Body of pancreas (tissue), 4 donors: ENCODE measurements around the gene TSSC4. TPM values are rescaled to one million over a fixed set of nuclear protein-coding genes. Genes with fewer than 3 reads are reported as not detected.
A peak's percentile ranks its signal among the peaks of the same experiment; 100 is the strongest.

Experiments
- ATAC-seq: fragments of 150-250 bp; one replicate; pipeline ENCODE4 v1.9.1; 2016
- DNase-seq, 4 donors: peaks; one replicate each; pipeline ENCODE4 v3.0.0-alpha.2; 2019
- H3K27ac ChIP-seq, 4 donors: fragments of 200-600 bp; sonication (generic); 1 replicate in 3 of 4; 2 replicates in 1 of 4; pipeline versions ENCODE4 v1.5.1 to v1.6.1; 2016 to 2019; ENCODE audit warnings: mild to moderate bottlenecking in 1 of 4, mixed read lengths in 1 of 4, moderate library complexity in 1 of 4
- H3K27me3 ChIP-seq, 2 donors: fragments of 200-600 bp; sonication (generic); one replicate each; pipeline ENCODE4 v1.6.0; 2016; ENCODE audit warnings: mild to moderate bottlenecking in 1 of 2
- H3K36me3 ChIP-seq, 2 donors: fragments of 200-600 bp; sonication (generic); replicated peaks in 1 of 2; 2 replicates each; pipeline ENCODE4 v1.5.1; 2016; ENCODE audit warnings: low read depth in 2 of 2; ENCODE audit not compliant: insufficient read depth in 1 of 2
- H3K4me1 ChIP-seq: fragments of 200-600 bp; sonication (generic); one replicate; pipeline ENCODE4 v1.6.0; 2016
- H3K4me3 ChIP-seq, 2 donors: fragments of 200-600 bp; sonication (generic); 1 replicate in 1 of 2; 2 replicates in 1 of 2; pipeline ENCODE4 v1.5.1; 2016 to 2019
- H3K9me3 ChIP-seq, 3 donors: fragments of 200-600 bp; sonication (generic); 1 replicate in 2 of 3; 2 replicates in 1 of 3; pipeline ENCODE4 v1.5.1; 2016
- POLR2A ChIP-seq, 3 donors: fragments of 450-650 bp; IDR thresholded peaks; one replicate each; pipeline ENCODE4 v1.6.1; 2016; ENCODE audit warnings: antibody characterized with exemption in 3 of 3, mild to moderate bottlenecking in 2 of 3
- WGBS, 2 donors: methylation state at CpG; one replicate each; pipeline ENCODE4 v1.1.5; 2017; 5-methylcytosine and 5-hydroxymethylcytosine counted together
- intact Hi-C: fragments of 100-400 bp; cut with DNase I; formaldehyde crosslinking; loops from one replicate; pipeline ENCODE4 v1.15.1; 2023
- total RNA-seq, 2 donors: library from RNA; depleted of rRNA; stranded (reverse); fragments of >200 nt; gene quantifications; one replicate each; pipeline ENCODE4 v1.1.0, GENCODE V29; 2016
- TF ChIP-seq, protein P1 (sequence below), 7 experiments: fragments of 450-650 bp in 4 of 7; fragments of 200-600 bp in 3 of 7; sonication (generic) in 3 of 7; IDR thresholded peaks; one replicate each; pipeline ENCODE4 v1.5.1; 2016 to 2019; ENCODE audit warnings: antibody characterized with exemption in 7 of 7

The TSSC4 gene
- total RNA-seq, 2 donors from 2014 or later = 21.5 to 25.7 TPM

- intact Hi-C loops = no loop called here
- 78 to 87% methylated on average over 8 to 10 of the region's 10 CpGs for whole genome bisulfite sequencing, 2 donors
- H3K36me3 ChIP-seq = no peaks in the 10 kb centered on the region
- TF ChIP-seq, protein P1, sequence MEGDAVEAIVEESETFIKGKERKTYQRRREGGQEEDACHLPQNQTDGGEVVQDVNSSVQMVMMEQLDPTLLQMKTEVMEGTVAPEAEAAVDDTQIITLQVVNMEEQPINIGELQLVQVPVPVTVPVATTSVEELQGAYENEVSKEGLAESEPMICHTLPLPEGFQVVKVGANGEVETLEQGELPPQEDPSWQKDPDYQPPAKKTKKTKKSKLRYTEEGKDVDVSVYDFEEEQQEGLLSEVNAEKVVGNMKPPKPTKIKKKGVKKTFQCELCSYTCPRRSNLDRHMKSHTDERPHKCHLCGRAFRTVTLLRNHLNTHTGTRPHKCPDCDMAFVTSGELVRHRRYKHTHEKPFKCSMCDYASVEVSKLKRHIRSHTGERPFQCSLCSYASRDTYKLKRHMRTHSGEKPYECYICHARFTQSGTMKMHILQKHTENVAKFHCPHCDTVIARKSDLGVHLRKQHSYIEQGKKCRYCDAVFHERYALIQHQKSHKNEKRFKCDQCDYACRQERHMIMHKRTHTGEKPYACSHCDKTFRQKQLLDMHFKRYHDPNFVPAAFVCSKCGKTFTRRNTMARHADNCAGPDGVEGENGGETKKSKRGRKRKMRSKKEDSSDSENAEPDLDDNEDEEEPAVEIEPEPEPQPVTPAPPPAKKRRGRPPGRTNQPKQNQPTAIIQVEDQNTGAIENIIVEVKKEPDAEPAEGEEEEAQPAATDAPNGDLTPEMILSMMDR (IDR thresholded peaks at IDR 0.05) = no peak
- no peak for TF ChIP-seq POLR2A (IDR thresholded peaks at IDR 0.05)
- ATAC-seq (no peak), DNase-seq (peak in 1 of 4 donors; percentile 9)
- peaks cover 4% of the 10 kb centered on the region for H3K4me1 ChIP-seq
- H3K27me3 ChIP-seq = no peaks in the 10 kb centered on the region
- H3K27ac ChIP-seq = no peak overlapping the region
- no peak overlapping the region for H3K4me3 ChIP-seq
- H3K9me3 ChIP-seq = no peaks in the 10 kb centered on the region
Measured at GRCh38 chr11:2436013-2436520, 35.5 kb downstream of the TSSC4 start.

DNA sequence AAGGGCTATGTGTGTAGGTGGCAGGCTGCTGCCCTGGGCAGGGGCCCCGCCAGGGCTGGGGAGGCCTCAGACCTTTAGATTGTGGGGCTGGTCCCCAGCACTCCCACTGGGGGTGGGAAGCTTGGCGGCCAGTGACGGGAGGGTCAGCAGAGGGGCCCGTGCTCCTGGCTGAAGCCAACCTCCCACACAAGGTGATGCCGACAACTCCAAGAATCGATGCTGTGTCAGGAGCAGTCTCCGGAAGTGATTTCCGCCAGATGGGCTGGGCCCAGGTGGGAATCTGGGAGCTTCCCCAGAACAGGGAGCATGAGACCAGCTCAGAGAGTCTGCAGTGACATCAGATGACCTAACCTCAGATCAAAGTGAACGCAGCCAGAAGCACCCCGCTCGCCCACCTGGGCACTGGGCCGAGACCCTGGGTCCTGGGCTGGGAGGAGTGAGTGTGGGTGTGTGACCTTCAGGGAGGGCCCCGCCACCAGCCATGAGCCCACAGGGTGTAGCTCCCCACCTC, 36.0 kb downstream of the TSSC4 start:
- no peak for TF ChIP-seq POLR2A (IDR thresholded peaks at IDR 0.05)
- TF ChIP-seq, protein P1 (IDR thresholded peaks at IDR 0.05) = no peak
- 85 to 100% methylated on average over 1 to 10 of the region's 13 CpGs for WGBS, 2 donors
- H3K4me3 ChIP-seq = no peak overlapping the region
- H3K9me3 ChIP-seq = no peaks in the 10 kb centered on the region
- H3K27me3 ChIP-seq = no peaks in the 10 kb centered on the region
- H3K4me1 ChIP-seq = peaks cover 9% of the 10 kb centered on the region
- DNase-seq (no peak), ATAC-seq (no peak)
- H3K27ac ChIP-seq = no peak overlapping the region
- H3K36me3 ChIP-seq = no peaks in the 10 kb centered on the region
- intact Hi-C loops = no loop called here

- no peaks in the 10 kb centered on the region for H3K27me3 ChIP-seq
- peaks cover 10% of the 10 kb centered on the region for H3K4me1 ChIP-seq
- intact Hi-C loops = no loop called here
- no peaks in the 10 kb centered on the region for H3K36me3 ChIP-seq
- TF ChIP-seq, protein P1 (IDR thresholded peaks at IDR 0.05) = no peak
- TF ChIP-seq POLR2A (IDR thresholded peaks at IDR 0.05) = no peak
- no peaks in the 10 kb centered on the region for H3K9me3 ChIP-seq
- DNase-seq (no peak), ATAC-seq (no peak)
- H3K4me3 ChIP-seq = no peak overlapping the region
- WGBS, 2 donors = 87 to 91% methylated on average over 3 to 4 of the region's 4 CpGs
- H3K27ac ChIP-seq = no peak overlapping the region
Measured at GRCh38 chr11:2437516-2437915, 37.0 kb downstream of the TSSC4 start.

DNA sequence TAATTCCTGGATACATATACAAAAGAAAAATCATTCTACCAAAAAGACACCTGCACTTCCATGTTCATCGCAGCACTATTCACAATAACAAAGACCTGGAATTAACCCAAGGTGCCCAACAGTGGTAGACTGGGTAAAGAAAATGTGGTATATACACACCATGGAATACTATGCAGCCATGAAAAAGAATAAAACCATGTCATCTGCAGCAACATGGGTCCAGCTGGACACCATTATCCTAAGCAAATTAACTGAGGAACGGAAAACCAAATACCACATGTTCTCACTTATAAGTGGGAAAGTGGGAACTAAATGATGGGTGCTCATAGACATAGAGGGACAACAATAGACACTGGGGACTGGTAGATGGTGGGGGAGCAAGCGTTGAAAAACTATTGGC, 39.3 kb downstream of the TSSC4 start:
- Histone ChIP-seq H3K4me1 (peaks cover 20% of the 10 kb centered on the region), H3K9me3 (no peaks in the 10 kb centered on the region), H3K36me3 (no peaks in the 10 kb centered on the region), H3K27me3 (no peaks in the 10 kb centered on the region), H3K4me3 (no peak overlapping the region), H3K27ac (no peak overlapping the region)
- DNase-seq (no peak), ATAC-seq (no peak)
- TF ChIP-seq, protein P1 (IDR thresholded peaks at IDR 0.05) = no peak
- WGBS, 2 donors = 86 to 89% methylated on average over 3 of the region's 3 CpGs
- intact Hi-C loops = no loop called here

GRCh38 chr11:2440646-2441045, 40.1 kb downstream of the TSSC4 start:
- intact Hi-C loops = no loop called here
- H3K9me3 ChIP-seq = no peaks in the 10 kb centered on the region
- TF ChIP-seq POLR2A (IDR thresholded peaks at IDR 0.05) = no peak
- TF ChIP-seq, protein P1 (IDR thresholded peaks at IDR 0.05) = no peak
- whole genome bisulfite sequencing, 2 donors = 78 to 84% methylated on average over 6 to 8 of the region's 8 CpGs
- peaks cover 23% of the 10 kb centered on the region for H3K4me1 ChIP-seq
- no peaks in the 10 kb centered on the region for H3K36me3 ChIP-seq
- H3K4me3 ChIP-seq = no peak overlapping the region
- peak overlapping the region in 1 of 4 donors; percentile 87 for H3K27ac ChIP-seq
- DNase-seq = no peak
- ATAC-seq = no peak
- H3K27me3 ChIP-seq = no peaks in the 10 kb centered on the region
